Spinal cord (tissue), 10 donors: Measurements from ENCODE around the gene AGBL1. TPM values are rescaled to one million over a fixed set of nuclear protein-coding genes. Genes with fewer than 3 reads are reported as not detected.

Experiments used
- DNase-seq, 6 donors: peaks; one replicate each; pipeline versions ENCODE4 v3.0.0 to v3.0.0-alpha.2; 2013 to 2015; ENCODE audit warnings: low spot score in 6 of 6, low read depth in 4 of 6
- H3K27ac ChIP-seq: one replicate; pipeline ENCODE4 v1.5.1; 2013; ENCODE audit warnings: low read depth, low read length, control low read depth
- H3K27me3 ChIP-seq: one replicate; pipeline ENCODE4 v1.6.1; 2013; ENCODE audit warnings: low read length; ENCODE audit not compliant: control insufficient read depth, insufficient read depth
- H3K36me3 ChIP-seq: one replicate; pipeline ENCODE4 v1.6.1; 2013; ENCODE audit warnings: low read length; ENCODE audit not compliant: control insufficient read depth, insufficient read depth
- H3K4me1 ChIP-seq: one replicate; pipeline ENCODE4 v1.6.1; 2013; ENCODE audit warnings: low read length; ENCODE audit not compliant: control insufficient read depth, insufficient read depth
- H3K4me3 ChIP-seq: one replicate; pipeline ENCODE4 v1.5.1; 2013; ENCODE audit warnings: low read depth, low read length, control low read depth
- H3K9me3 ChIP-seq: one replicate; pipeline ENCODE4 v1.6.1; 2013; ENCODE audit warnings: low read length; ENCODE audit not compliant: control insufficient read depth, insufficient read depth
- WGBS: methylation state at CpG from one replicate; pipeline ENCODE4 v1.1.5; 2013; ENCODE audit warnings: missing lambda C conversion rate; ENCODE audit not compliant: insufficient coverage; 5-methylcytosine and 5-hydroxymethylcytosine counted together
- polyA plus RNA-seq, 2 donors: library from polyadenylated mRNA; unstranded; fragments of 120-200 nt; gene quantifications; one replicate each; pipeline ENCODE4 v1.2.1, GENCODE V29; 2013; ENCODE audit not compliant: insufficient read length in 2 of 2
- total RNA-seq, 2 donors: library from RNA; depleted of rRNA in 1 of 2; stranded (reverse); fragments of 120-200 nt in 1 of 2; fragments of >200 nt in 1 of 2; gene quantifications; one replicate each; pipeline versions ENCODE4 v1.2.3 to v1.2.4, GENCODE V29; 2013 to 2014
- donor health status: healthy.

AGBL1 gene
- total and polyA plus RNA-seq, 4 donors: 0.33 to 1.1 (median 0.45) TPM

DNA sequence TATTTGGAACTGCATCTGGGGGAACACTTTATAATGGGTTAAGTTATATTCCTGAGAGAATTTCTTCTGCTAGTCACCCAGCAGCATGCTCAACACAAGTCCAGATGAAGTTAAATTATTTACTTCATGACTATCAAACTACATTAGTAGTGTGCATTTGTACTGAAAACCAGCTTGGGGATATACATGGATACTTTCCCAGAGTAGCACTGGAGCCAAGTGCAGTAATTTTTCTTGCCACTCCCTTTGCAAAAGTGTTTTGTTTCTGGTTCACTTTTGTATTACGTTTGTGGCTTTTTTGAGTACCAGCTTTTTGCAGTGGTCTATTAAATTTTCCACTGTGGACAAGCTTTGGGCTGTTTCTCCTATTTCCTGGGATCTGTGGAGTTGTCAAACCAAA lies 243.0 kb downstream of the AGBL1 start:
- no CpG with 5 or more reads among the region's 1 CpG for WGBS
- Histone ChIP-seq H3K36me3 (no peaks in the 10 kb centered on the region), H3K4me3 (no peak overlapping the region), H3K9me3 (no peaks in the 10 kb centered on the region), H3K4me1 (no peaks in the 10 kb centered on the region), H3K27ac (no peak overlapping the region), H3K27me3 (no peaks in the 10 kb centered on the region)
- DNase-seq: peak in 1 of 6 donors; percentile 25

- H3K27me3 ChIP-seq: no peaks in the 10 kb centered on the region
- 88% methylated on average over 1 of the region's 2 CpGs for WGBS
- no peak overlapping the region for H3K27ac ChIP-seq
Measured at GRCh38 chr15:86327230-86327865, 247.7 kb downstream of the AGBL1 start.

GRCh38 chr15:86328658-86329057 lies 249.0 kb downstream of the AGBL1 start:
- 77% methylated on average over 2 of the region's 2 CpGs for WGBS
- Histone ChIP-seq H3K36me3 (no peaks in the 10 kb centered on the region), H3K4me3 (no peak overlapping the region), H3K9me3 (no peaks in the 10 kb centered on the region), H3K27me3 (no peaks in the 10 kb centered on the region), H3K4me1 (no peaks in the 10 kb centered on the region), H3K27ac (no peak overlapping the region)
- DNase-seq: no peak

More at GRCh38 chr15:86327230-86327865, 247.7 kb downstream of the AGBL1 start:
- peak in 2 of 6 donors; percentile 3 to 22 for DNase-seq
- no peaks in the 10 kb centered on the region for H3K4me1 ChIP-seq
- no peaks in the 10 kb centered on the region for H3K9me3 ChIP-seq
- no peak overlapping the region for H3K4me3 ChIP-seq
- H3K36me3 ChIP-seq: no peaks in the 10 kb centered on the region

GRCh38 chr15:86329311-86330013 lies 249.8 kb downstream of the AGBL1 start:
- Histone ChIP-seq H3K4me1 (no peaks in the 10 kb centered on the region), H3K4me3 (no peak overlapping the region), H3K9me3 (no peaks in the 10 kb centered on the region), H3K36me3 (no peaks in the 10 kb centered on the region), H3K27ac (no peak overlapping the region), H3K27me3 (no peaks in the 10 kb centered on the region)
- WGBS: 91% methylated on average over 3 of the region's 3 CpGs
- no peak for DNase-seq

DNA sequence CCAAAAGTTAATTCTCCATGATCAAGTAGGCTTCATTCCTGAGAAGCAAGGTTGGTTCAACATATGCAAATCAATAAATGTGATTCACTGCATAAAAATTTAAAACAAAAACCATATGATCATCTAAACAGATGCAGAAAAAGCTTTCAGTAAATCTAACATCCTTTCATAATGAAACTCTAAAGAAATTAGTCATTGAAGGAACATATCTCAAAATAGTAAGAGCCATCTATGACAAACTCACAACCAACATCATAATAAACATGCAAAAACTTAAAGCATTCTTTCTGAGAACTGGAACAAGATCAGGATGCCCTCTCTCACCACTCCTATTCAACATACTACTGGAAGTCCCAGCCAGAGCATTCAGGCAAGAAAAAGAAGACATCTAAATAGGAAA lies 254.1 kb downstream of the AGBL1 start:
- no peaks in the 10 kb centered on the region for H3K36me3 ChIP-seq
- DNase-seq: no peak
- no peaks in the 10 kb centered on the region for H3K9me3 ChIP-seq

DNA sequence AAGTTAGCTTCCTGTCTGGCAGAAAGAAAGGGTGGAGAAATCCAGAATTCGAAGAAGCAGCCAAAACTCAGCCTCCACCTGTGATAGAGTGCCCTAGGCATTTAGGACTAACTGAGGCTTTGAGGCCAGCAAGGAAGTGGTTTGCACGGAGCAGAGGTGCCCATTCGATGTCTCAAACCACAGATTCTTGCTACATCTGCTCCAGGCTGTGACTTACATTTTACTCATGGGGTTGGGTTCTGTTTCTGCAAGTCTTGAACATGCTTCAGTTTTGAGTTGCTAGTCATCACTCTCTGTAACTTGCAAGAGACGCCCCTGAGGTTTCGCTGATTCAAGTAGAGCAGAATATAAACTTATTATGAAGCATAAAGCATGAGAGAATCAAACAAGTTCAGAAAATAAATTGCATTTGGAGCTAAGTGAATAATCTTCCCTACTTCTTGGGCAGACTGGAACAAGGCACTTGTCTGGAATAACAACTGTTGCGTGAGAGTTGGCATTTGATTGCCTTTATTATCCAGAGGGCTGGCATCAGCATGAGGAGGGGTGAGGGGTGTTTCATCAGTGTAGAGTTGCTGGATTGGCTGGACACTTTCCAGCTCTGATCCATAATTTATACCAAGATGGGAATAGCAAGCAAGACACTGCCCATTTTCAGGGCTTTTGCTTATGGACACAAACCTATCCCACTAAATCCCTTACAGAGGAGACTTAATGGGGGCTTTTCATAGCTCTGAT lies 256.5 kb downstream of the AGBL1 start:
- no peaks in the 10 kb centered on the region for H3K36me3 ChIP-seq
- no peaks in the 10 kb centered on the region for H3K9me3 ChIP-seq
- no peak overlapping the region for H3K27ac ChIP-seq
- 50% methylated on average over 1 of the region's 6 CpGs for WGBS
- no peaks in the 10 kb centered on the region for H3K4me1 ChIP-seq
- no peak overlapping the region for H3K4me3 ChIP-seq
- H3K27me3 ChIP-seq: no peaks in the 10 kb centered on the region
- DNase-seq: no peak

More for the DNA sequence above, 254.1 kb downstream of the AGBL1 start:
- no peaks in the 10 kb centered on the region for H3K27me3 ChIP-seq
- no peak overlapping the region for H3K4me3 ChIP-seq
- no peak overlapping the region for H3K27ac ChIP-seq
- no peaks in the 10 kb centered on the region for H3K4me1 ChIP-seq

DNA sequence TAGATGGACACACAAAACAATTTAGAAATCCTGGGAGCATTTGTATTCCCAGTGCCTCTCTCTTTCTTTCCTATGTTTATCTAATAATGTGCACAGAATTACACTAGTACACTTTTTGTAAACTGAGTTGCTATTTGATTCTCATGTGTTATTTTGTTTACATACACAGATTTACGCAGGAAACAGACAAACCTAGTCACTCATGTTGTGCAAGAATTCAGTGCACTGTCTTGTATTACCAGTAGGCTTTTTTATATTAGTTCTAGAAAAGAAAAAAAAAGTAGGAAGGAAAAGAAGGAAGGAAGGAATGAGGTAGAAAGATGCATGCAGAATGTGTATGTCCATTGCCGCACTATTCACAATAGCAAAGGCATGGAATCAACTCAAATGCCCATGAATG lies 257.4 kb downstream of the AGBL1 start:
- Histone ChIP-seq H3K4me1 (no peaks in the 10 kb centered on the region), H3K36me3 (no peaks in the 10 kb centered on the region), H3K27me3 (no peaks in the 10 kb centered on the region), H3K4me3 (no peak overlapping the region), H3K9me3 (no peaks in the 10 kb centered on the region), H3K27ac (no peak overlapping the region)
- WGBS: 100% methylated on average over 1 of the region's 2 CpGs
- no peak for DNase-seq

- Histone ChIP-seq H3K36me3 (no peaks in the 10 kb centered on the region), H3K9me3 (no peaks in the 10 kb centered on the region), H3K4me3 (no peak overlapping the region), H3K27ac (no peak overlapping the region), H3K4me1 (no peaks in the 10 kb centered on the region), H3K27me3 (no peaks in the 10 kb centered on the region)
- DNase-seq: no peak
- WGBS: 100% methylated on average over 1 of the region's 2 CpGs
Measured at GRCh38 chr15:86347245-86347644, 267.6 kb downstream of the AGBL1 start.

- no peaks in the 10 kb centered on the region for H3K36me3 ChIP-seq
- H3K27ac ChIP-seq: no peak overlapping the region
- no peaks in the 10 kb centered on the region for H3K9me3 ChIP-seq
- H3K4me1 ChIP-seq: no peaks in the 10 kb centered on the region
- H3K27me3 ChIP-seq: no peaks in the 10 kb centered on the region
- WGBS: no CpG with 5 or more reads among the region's 1 CpG
- no peak overlapping the region for H3K4me3 ChIP-seq
- DNase-seq: no peak
Measured at GRCh38 chr15:86349565-86349964, 269.9 kb downstream of the AGBL1 start.
